NCI-H82 treated with DMSO at 0.1 percent for 48 hours (cell line): ENCODE measurements around the gene FNTB.
"Not testable (repeated sequence)": the region's sequence is repeated elsewhere in the genome, so short reads cannot be mapped to it uniquely, and the experiment has no call there.

ENCODE experiments used
- DNase-seq: peaks from one replicate; lab custom pipeline; 2025; ENCODE audit not compliant: unreplicated experiment; lab: John Stamatoyannopoulos, UW

Gene FNTB

GRCh38 chr14:65080960-65081747 lies 94.5 kb downstream of the FNTB start:
- DNase-seq, result no peak

- DNase-seq, result no peak
These were observed 96.2 kb downstream of the FNTB start for GRCh38 chr14:65082930-65083329.

GRCh38 chr14:65084554-65085505 lies 98.1 kb downstream of the FNTB start:
- DNase-seq, result no peak

- not testable (repeated sequence) for DNase-seq
These were observed 100.0 kb downstream of the FNTB start for GRCh38 chr14:65086686-65087085.

GRCh38 chr14:65087835-65088234 lies 101.1 kb downstream of the FNTB start:
- DNase-seq, result not testable (repeated sequence)

GRCh38 chr14:65092349-65092748 lies 105.7 kb downstream of the FNTB start:
- DNase-seq, result no peak

GRCh38 chr14:65095633-65096205 lies 109.0 kb downstream of the FNTB start:
- DNase-seq, result no peak

- no peak for DNase-seq
These were observed 109.8 kb downstream of the FNTB start for GRCh38 chr14:65096323-65097089.

- DNase-seq, result no peak
These were observed 111.9 kb downstream of the FNTB start for GRCh38 chr14:65098586-65098985.

GRCh38 chr14:65100922-65101541 lies 114.3 kb downstream of the FNTB start:
- no peak for DNase-seq

GRCh38 chr14:65101631-65102440 lies 115.1 kb downstream of the FNTB start:
- no peak for DNase-seq

GRCh38 chr14:65102441-65103149 lies 115.9 kb downstream of the FNTB start, which contains the start of gene MAX:
Gene MAX, minus strand, starts transcription at chr14:65102517. Its CDS starts 178 bp downstream, at chr14:65102339.
- peak; percentile 95 for DNase-seq

GRCh38 chr14:65103150-65103760 lies 116.6 kb downstream of the FNTB start:
- peak; percentile 16 for DNase-seq

- DNase-seq, result no peak
These were observed 118.1 kb downstream of the FNTB start for GRCh38 chr14:65104791-65105190.

- no peak for DNase-seq
These were observed 119.6 kb downstream of the FNTB start for GRCh38 chr14:65106316-65106715.

GRCh38 chr14:65106736-65107135 lies 120.0 kb downstream of the FNTB start:
- no peak for DNase-seq

- DNase-seq, result no peak
These were observed 120.5 kb downstream of the FNTB start for GRCh38 chr14:65107200-65107599.

GRCh38 chr14:65109357-65109756 lies 122.7 kb downstream of the FNTB start:
- DNase-seq, result no peak
